ENCODE data around the gene ALS2. TPM values are rescaled to one million over a fixed set of nuclear protein-coding genes. Genes with fewer than 3 reads are reported as not detected.
"Not testable (repeated sequence)": the region's sequence is repeated elsewhere in the genome, so short reads cannot be mapped to it uniquely, and the experiment has no call there.

Gene ALS2
- total RNA-seq, 1 donor from 2014 or later: 11.6 TPM

DNA sequence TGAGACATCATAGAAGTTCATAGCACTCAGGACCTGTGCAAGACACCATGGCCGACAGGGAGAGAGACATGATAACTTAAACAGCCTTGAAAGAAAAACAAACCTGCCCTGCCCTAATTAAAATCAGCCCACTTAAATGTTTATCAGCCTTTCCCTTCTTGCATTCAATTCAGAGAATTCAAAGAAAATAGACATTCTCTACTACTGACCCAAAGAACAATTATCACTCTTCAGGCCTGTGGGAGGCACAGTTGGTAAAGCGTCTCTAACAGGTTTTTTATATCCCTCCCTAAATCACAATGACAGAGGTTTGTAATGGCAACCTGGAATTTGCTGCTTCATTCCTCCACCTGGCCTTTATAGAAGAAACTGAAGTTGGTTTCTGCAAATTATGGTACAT, 27.3 kb upstream of the ALS2 start:
- CTCF ChIA-PET: no interaction called here
- H3K27ac Mint-ChIP-seq: no peak overlapping the region

DNA sequence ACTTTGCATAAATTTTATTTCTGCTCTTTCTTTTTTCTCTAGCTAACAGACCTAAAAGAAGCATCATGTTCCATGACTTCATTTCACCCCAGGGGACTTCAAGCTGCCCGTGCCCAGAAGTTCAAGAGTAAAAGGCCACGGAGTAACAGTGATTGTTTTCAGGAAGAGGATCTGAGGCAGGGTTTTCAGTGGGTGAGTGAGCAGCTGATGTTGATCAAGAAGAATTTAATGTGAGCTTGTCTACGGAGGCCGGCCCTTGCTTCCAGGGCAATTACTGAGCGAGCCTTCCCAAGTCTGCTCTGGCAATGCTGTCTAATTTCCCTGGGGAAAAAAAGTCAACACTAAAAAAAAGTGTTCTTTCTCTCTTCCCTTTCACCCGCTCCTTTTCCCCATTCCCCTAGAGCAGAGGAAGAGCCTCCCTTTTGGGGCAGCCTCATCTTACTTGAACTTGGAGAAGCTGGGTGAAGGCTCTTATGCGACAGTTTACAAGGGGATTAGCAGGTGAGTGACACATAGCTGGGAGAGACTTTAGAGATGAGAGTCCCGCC, 26.8 kb upstream of the ALS2 start:
- TF ChIP-seq, protein P1, sequence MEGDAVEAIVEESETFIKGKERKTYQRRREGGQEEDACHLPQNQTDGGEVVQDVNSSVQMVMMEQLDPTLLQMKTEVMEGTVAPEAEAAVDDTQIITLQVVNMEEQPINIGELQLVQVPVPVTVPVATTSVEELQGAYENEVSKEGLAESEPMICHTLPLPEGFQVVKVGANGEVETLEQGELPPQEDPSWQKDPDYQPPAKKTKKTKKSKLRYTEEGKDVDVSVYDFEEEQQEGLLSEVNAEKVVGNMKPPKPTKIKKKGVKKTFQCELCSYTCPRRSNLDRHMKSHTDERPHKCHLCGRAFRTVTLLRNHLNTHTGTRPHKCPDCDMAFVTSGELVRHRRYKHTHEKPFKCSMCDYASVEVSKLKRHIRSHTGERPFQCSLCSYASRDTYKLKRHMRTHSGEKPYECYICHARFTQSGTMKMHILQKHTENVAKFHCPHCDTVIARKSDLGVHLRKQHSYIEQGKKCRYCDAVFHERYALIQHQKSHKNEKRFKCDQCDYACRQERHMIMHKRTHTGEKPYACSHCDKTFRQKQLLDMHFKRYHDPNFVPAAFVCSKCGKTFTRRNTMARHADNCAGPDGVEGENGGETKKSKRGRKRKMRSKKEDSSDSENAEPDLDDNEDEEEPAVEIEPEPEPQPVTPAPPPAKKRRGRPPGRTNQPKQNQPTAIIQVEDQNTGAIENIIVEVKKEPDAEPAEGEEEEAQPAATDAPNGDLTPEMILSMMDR (IDR thresholded peaks at IDR 0.05): no peak
- POLR2A ChIA-PET: no interaction called here
- no peak for DNase-seq
- intact Hi-C loops (cut with micrococcal nuclease): no loop called here
- Mint-ChIP-seq H3K4me1 (no peaks in the 10 kb centered on the region), H3K27ac (no peak overlapping the region), H3K9me3 (no peaks in the 10 kb centered on the region), H3K4me3 (no peak overlapping the region), H3K27me3 (peaks cover 13% of the 10 kb centered on the region), H3K36me3 (ENCODE audit: low read depth) (no peaks in the 10 kb centered on the region)
- CTCF ChIA-PET: no interaction called here
- no peak for ATAC-seq (ENCODE audit: low read depth)

More for the DNA sequence above, 27.3 kb upstream of the ALS2 start:
- H3K4me3 Mint-ChIP-seq: no peak overlapping the region
- DNase-seq: no peak
- intact Hi-C loops (cut with micrococcal nuclease): loop anchor here (2.0 kb wide), 1 partner anchor 19 kb away; no protein-coding TSS in a partner anchor
- H3K36me3 Mint-ChIP-seq (ENCODE audit: low read depth): no peaks in the 10 kb centered on the region
- no peak for ATAC-seq (ENCODE audit: low read depth)
- H3K9me3 Mint-ChIP-seq: no peaks in the 10 kb centered on the region
- POLR2A ChIA-PET: no interaction called here
- no peaks in the 10 kb centered on the region for H3K4me1 Mint-ChIP-seq
- peaks cover 15% of the 10 kb centered on the region for H3K27me3 Mint-ChIP-seq
- TF ChIP-seq, protein P1 (IDR thresholded peaks at IDR 0.05): no peak

DNA sequence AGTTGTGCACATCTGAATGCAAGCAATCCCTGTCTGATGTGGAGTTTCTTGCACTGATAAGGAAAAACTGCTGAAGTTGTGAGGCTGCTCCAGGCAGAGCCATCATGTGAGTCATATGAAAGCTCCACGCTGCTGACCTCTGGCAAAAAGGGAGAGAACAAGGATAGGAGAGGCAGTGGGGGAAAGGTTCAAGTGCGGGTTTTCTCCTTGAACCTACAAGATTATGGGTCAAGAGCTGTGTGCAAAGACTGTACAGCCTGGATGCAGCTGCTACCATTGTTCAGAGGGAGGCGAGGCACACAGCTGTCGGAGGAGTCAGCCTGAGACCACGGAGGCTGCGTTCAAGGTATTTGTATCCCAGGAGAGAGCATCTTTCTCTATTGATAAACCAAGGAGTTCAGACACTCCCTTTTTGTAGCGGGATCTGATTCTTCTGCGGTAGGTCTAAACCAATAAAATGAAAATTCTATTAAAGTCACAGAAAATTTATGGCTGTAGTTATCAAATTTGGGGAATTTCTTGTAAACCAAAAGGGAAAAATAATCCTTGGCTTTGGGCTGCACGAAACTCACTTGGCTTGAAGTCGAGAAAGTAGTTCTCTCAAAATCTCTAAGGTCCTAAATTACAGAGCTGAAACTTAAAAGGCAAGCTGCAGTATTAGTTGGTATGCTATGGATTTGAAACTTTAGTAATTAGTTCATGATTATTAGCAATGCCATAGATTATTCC, 25.9 kb upstream of the ALS2 start, which contains the start of gene CDK15:
Gene CDK15, plus strand, starts transcription at position 96 of the 729 bp plus-strand sequence. Its CDS starts 128 bp downstream, at position 224.
- H3K9me3 Mint-ChIP-seq: no peaks in the 10 kb centered on the region
- no peaks in the 10 kb centered on the region for H3K36me3 Mint-ChIP-seq (ENCODE audit: low read depth)
- TF ChIP-seq, protein P1 (IDR thresholded peaks at IDR 0.05): no peak
- H3K4me3 Mint-ChIP-seq: no peak within 1 kb of the TSS
- peaks cover 18% of the 10 kb centered on the region for H3K27me3 Mint-ChIP-seq
- ChIA-PET CTCF (no interaction called here), POLR2A (no interaction called here)
- ATAC-seq (ENCODE audit: low read depth): no peak
- H3K27ac Mint-ChIP-seq: no peak within 1 kb of the TSS
- intact Hi-C loops (cut with micrococcal nuclease): no loop called here
- no peaks in the 10 kb centered on the region for H3K4me1 Mint-ChIP-seq
- no peak for DNase-seq

DNA sequence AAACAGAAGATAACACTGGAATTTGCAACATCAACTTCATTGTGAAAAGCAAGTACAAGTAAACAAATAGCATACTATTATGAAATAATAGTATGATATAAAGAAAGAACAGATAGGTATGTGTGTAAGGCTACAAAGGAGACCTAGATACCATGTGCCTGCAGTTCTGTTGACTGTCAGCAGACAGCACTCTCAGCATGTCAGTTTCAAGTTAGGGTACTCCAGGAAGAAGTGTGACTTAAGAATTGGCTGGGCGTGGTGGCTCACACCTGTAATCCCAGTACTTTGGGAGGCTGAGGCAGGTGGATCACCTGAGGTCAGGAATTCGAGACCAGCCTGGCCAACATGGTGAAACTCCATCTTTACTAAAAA, 18.2 kb upstream of the ALS2 start:
- intact Hi-C loops (cut with micrococcal nuclease); CTCF ChIA-PET; DNase-seq; H3K36me3 Mint-ChIP-seq (ENCODE audit: low read depth); H3K4me1 Mint-ChIP-seq; H3K27ac Mint-ChIP-seq; H3K4me3 Mint-ChIP-seq; ATAC-seq (ENCODE audit: low read depth); H3K9me3 Mint-ChIP-seq; POLR2A ChIA-PET: not testable (repeated sequence)
- peaks cover 10% of the 10 kb centered on the region for H3K27me3 Mint-ChIP-seq

- Mint-ChIP-seq H3K27me3 (peaks cover 10% of the 10 kb centered on the region), H3K36me3 (ENCODE audit: low read depth) (no peaks in the 10 kb centered on the region), H3K4me1 (no peaks in the 10 kb centered on the region), H3K4me3 (no peak overlapping the region), H3K27ac (no peak overlapping the region), H3K9me3 (no peaks in the 10 kb centered on the region)
- ATAC-seq (ENCODE audit: low read depth) (no peak), DNase-seq (no peak)
- CTCF ChIA-PET: no interaction called here
- TF ChIP-seq, protein P1 (IDR thresholded peaks at IDR 0.05): no peak
- intact Hi-C loops (cut with micrococcal nuclease): no loop called here
- POLR2A ChIA-PET: no interaction called here
Observed at GRCh38 chr2:201798252-201798913, 17.6 kb upstream of the ALS2 start.

All from activated B cell treated with CpG ODN at 0.5 μM for 24 hours (primary cell).